ENCODE data around the gene TRIP6.
"Not testable (repeated sequence)": the region's sequence is repeated elsewhere in the genome, so short reads cannot be mapped to it uniquely, and the experiment has no call there.

Gene TRIP6

GRCh38 chr7:100837099-100837836 lies 29.9 kb upstream of the TRIP6 start:
- DNase-seq (ENCODE audit: low read depth in 2 of 2) = peak; percentile 53 to 76

DNA sequence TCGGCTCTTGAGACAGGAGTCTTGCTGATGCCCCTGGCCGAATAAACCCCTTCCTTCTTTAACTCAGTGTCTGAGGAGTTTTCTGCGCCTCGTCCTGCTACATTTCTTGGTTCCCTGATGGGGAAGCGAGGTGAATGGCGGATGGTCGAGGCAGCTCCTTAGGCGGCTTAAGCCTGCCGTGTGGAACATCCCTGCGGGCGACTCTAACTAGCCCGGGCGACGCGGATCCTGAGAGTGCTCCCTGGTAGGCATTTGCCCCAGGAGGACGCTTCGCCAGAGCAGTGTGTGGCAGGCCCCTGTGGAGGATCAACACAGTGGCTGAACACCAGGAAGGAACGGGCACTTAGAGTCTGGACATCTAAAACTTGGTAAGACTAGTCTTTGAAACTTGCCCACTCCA lies 27.8 kb upstream of the TRIP6 start:
- no peak for DNase-seq (ENCODE audit: low read depth in 2 of 2)

- DNase-seq (ENCODE audit: low read depth in 2 of 2) = no peak
These were observed 26.6 kb upstream of the TRIP6 start for GRCh38 chr7:100840470-100841100.

GRCh38 chr7:100847360-100847759 lies 19.8 kb upstream of the TRIP6 start:
- DNase-seq (ENCODE audit: low read depth in 2 of 2) = no peak

- peak; percentile 59 to 80 for DNase-seq (ENCODE audit: low read depth in 2 of 2)
These were observed 14.9 kb upstream of the TRIP6 start, which contains the start of gene SLC12A9 for GRCh38 chr7:100852048-100852872. TSS of gene SLC12A9 (plus strand) at chr7:100852713. CDS start at chr7:100854198, 1,485 bp downstream.

- no peak for DNase-seq (ENCODE audit: low read depth in 2 of 2)
These were observed 12.9 kb upstream of the TRIP6 start for GRCh38 chr7:100854146-100854895.

GRCh38 chr7:100854899-100855298 lies 12.3 kb upstream of the TRIP6 start:
- DNase-seq (ENCODE audit: low read depth in 2 of 2) = not testable (repeated sequence)

DNA sequence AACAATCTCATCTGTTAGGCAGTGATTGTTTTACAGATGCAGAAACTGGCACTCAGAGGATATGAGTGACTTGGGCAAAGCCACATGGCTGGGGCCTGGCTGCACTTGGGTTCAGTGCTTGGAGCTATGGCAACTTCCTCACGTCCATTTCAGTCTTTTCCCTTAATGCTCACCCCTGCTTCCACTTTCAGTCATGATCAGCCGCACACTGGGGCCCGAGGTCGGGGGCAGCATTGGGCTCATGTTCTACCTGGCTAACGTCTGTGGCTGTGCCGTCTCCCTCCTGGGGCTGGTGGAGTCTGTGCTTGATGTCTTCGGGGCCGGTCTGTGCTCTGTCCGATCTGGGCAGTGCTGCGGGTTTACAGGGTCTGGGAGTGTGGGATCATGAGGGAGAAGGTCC lies 11.7 kb upstream of the TRIP6 start:
- DNase-seq (ENCODE audit: low read depth in 2 of 2) = no peak

DNA sequence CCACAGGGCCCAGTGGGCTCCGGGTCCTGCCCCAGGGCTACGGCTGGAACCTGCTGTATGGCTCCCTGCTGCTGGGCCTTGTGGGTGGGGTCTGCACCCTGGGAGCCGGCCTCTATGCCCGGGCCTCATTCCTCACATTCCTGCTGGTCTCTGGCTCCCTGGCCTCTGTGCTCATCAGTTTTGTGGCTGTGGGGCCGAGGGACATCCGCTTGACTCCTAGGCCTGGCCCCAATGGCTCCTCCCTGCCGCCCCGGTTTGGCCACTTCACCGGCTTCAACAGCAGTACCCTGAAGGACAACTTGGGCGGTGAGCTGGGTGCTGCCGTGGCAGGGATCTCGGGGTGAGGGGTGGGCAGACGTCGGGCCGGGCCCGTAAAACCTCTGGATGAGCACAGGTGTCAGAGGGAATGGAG lies 10.3 kb upstream of the TRIP6 start:
- DNase-seq (ENCODE audit: low read depth in 2 of 2) = no peak

DNA sequence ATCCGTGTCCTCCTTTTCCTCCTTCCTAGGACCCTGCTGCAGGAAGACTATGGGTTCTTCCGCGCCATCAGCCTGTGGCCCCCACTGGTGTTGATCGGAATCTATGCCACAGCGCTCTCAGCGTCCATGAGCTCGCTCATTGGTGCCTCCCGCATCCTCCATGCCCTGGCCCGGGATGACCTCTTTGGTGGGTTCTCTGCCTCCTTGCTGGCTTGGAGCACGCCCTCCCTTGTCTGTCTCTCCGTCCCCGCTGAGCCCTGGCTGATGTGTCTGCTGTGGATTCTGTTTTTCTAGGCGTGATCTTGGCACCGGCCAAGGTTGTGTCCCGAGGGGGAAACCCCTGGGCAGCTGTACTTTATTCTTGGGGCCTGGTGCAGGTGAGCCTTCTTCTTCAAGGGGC lies 7.3 kb upstream of the TRIP6 start:
- no peak for DNase-seq (ENCODE audit: low read depth in 2 of 2)

DNA sequence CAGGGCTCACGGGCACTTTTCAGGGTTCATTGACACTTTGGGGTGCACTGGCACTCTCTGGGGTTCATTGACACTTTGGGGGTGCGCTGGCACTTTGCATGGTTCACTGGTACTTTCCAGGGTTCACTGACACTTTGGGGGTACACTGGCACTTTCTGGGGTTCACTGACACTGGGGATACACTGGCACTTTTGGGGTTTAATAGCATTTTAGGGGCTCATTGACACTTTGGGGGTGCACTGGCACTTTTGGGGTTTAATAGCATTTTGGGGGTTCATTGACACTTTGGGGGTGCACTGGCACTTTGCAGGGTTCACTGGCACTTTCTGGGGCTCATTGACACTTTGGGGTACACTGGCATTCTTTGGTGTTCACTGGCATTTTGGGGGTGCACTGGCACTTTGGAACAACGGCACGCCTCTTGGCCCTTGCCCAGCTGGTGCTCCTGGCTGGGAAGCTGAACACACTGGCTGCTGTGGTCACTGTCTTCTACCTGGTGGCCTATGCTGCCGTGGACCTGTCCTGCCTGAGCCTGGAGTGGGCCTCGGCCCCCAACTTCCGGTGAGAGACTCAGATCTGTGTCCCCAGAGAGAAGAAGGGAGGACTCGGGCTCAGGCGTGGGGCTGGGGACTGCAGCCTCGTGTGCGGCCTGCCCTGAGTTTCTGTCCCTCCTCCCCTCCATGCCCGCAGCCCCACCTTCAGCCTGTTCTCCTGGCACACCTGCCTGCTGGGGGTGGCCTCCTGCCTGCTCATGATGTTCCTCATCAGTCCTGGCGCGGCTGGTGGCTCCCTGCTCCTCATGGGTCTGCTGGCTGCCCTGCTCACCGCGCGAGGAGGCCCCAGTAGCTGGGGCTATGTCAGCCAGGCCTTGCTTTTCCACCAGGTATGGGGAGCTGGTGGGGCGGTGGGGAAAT lies 6.2 kb upstream of the TRIP6 start:
- DNase-seq (ENCODE audit: low read depth in 2 of 2) = no peak

- DNase-seq (ENCODE audit: low read depth in 2 of 2) = no peak
These were observed 5.6 kb upstream of the TRIP6 start for GRCh38 chr7:100861616-100861985.

DNA sequence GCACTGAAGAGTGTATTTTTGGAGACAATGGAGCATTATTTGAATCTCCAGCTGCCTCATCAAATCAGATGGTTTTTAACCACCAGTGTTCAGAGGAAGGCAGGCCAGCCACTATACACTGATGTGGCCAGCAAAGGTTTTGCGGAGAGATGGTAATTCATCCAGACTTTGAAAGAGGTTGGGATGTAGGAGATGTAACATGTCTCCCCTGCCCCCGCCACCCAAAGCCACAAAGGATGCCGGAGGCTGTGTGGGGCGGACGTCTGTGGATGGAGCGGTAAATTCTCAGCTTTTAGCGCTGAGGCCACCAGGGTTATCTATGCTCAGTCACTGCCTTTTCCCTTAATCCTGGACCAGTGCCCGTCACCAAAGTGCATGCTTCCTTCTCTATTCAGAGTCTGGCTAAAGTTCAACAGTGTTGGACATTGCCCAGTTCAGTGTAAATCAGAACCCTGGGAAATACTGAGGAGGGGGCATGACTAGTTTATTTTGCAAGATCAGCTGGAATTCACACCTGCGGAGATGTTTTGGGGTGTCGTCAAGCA lies 3.7 kb upstream of the TRIP6 start:
- DNase-seq (ENCODE audit: low read depth in 2 of 2) = no peak

- DNase-seq (ENCODE audit: low read depth in 2 of 2) = no peak
These were observed 2.8 kb upstream of the TRIP6 start for GRCh38 chr7:100864263-100864845.

GRCh38 chr7:100865372-100865911 lies 1.7 kb upstream of the TRIP6 start:
- no peak for DNase-seq (ENCODE audit: low read depth in 2 of 2)

DNA sequence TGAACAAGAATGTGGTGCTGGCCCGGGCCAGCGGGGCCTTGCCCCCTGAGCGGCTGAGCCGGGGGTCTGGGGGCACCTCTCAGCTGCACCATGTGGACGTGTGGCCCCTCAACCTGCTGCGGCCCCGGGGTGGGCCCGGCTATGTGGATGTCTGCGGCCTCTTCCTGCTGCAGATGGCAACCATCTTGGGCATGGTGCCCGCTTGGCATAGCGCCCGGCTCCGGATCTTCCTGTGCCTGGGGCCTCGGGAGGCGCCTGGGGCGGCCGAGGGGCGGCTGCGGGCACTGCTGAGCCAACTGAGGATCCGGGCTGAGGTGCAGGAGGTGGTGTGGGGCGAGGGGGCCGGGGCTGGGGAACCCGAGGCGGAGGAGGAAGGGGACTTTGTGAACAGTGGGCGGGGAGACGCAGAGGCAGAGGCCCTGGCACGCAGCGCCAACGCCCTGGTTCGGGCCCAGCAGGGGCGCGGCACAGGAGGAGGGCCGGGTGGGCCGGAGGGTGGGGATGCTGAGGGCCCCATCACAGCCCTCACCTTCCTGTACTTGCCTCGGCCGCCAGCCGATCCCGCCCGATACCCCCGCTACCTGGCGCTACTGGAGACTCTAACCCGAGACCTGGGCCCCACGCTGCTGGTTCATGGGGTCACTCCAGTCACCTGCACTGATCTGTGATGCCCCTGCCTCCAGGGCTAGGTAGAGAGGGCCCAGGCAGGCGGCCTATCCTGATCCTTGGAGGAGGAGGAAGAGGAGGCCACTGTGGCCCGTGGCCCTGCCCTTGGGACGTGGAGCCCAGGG lies 1.1 kb upstream of the TRIP6 start:
- no peak for DNase-seq (ENCODE audit: low read depth in 2 of 2)

DNA sequence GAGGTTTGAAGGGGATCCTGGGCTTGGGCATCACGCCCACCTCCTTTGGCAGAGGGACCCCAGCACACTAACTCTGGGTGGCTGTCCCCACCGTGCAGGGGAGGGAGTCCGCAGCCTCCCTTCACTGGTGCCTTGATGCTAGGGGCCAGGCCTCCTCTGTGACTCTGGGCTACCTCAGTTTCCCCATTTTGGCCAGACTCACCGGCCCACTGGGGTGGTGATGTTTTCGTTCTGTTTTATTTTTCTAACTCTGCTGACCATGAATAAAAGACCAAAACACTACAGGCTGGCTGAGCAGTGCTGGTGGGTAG lies 503 bp upstream of the TRIP6 start:
- DNase-seq (ENCODE audit: low read depth in 2 of 2) = no peak

DNA sequence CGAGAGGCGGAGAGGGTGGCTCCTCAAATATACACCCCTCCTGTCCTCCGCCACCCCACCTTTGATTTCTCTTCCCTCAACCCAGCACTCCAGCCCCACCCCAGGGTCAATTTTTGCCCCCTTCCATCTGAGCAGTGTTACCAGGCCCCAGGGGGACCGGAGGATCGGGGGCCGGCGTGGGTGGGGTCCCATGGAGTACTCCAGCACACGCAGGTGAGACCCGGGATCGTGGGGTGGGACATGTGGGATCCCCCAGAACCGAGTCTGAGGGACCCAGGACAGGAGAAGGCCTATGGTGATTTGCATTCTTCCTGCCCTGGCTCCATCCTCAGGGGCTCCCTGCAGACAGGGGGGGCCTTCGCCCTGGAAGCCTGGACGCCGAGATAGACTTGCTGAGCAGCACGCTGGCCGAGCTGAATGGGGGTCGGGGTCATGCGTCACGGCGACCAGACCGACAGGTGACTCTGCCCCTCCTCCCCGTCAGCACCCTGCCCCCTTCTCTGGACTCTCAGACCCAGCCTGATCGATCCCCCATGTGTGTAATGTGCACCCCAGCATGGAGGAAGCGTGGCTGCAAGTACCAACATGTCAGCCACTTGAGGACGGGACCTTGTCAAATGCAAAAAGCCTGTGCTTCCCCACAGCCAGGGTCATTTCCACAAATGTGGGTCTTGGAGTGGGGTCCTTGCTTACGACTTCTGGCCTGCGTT lies 744 bp downstream of the TRIP6 start:
- no peak for DNase-seq (ENCODE audit: low read depth in 2 of 2)
